ENCODE data around the gene R3HDM1. TPM values are rescaled to one million over a fixed set of nuclear protein-coding genes. Genes with fewer than 3 reads are reported as not detected.

Gene R3HDM1
- polyA plus RNA-seq, 1 donor from 2014 or later = 30.3 TPM

DNA sequence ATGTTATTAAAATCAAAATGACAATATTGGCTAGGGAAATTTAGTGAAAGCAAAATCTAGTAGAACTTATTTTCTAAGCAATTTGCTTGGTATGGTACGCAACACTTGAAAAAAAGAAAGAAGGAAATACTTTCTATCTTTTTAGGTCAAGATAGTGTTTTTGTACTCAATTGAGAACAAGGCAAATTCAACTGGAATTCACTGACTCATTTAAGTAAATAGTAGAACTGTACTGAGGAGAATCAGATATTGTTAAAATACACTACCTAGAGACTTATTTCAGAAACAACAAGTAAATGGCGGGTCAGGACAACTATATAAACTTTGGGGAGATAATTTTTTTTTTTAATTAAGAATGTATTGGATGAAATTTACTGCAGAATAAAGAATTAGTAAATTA is 19.2 kb upstream of the R3HDM1 start:
- TF ChIP-seq EZH2 (IDR thresholded peaks at IDR 0.05; ENCODE audit: borderline replicate concordance, insufficient read depth, low read length, poor library complexity, severe bottlenecking) (no peak), POLR2AphosphoS5 (IDR thresholded peaks at IDR 0.05) (no peak), MXI1 (conservative IDR thresholded peaks at IDR 0.05; ENCODE audit: poor library complexity, severe bottlenecking) (no peak), SMC3 (conservative IDR thresholded peaks at IDR 0.05; ENCODE audit: poor library complexity) (no peak), REST (IDR thresholded peaks at IDR 0.05; ENCODE audit: borderline replicate concordance) (no peak), TAF1 (IDR thresholded peaks at IDR 0.05; ENCODE audit: low read depth) (no peak), EP300 (conservative IDR thresholded peaks at IDR 0.05; ENCODE audit: poor library complexity, severe bottlenecking) (no peak), RAD21 (conservative IDR thresholded peaks at IDR 0.05) (no peak)
- TF ChIP-seq, protein P1, sequence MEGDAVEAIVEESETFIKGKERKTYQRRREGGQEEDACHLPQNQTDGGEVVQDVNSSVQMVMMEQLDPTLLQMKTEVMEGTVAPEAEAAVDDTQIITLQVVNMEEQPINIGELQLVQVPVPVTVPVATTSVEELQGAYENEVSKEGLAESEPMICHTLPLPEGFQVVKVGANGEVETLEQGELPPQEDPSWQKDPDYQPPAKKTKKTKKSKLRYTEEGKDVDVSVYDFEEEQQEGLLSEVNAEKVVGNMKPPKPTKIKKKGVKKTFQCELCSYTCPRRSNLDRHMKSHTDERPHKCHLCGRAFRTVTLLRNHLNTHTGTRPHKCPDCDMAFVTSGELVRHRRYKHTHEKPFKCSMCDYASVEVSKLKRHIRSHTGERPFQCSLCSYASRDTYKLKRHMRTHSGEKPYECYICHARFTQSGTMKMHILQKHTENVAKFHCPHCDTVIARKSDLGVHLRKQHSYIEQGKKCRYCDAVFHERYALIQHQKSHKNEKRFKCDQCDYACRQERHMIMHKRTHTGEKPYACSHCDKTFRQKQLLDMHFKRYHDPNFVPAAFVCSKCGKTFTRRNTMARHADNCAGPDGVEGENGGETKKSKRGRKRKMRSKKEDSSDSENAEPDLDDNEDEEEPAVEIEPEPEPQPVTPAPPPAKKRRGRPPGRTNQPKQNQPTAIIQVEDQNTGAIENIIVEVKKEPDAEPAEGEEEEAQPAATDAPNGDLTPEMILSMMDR (IDR thresholded peaks at IDR 0.05; ENCODE audit: poor library complexity, severe bottlenecking) = no peak

GRCh38 chr2:135525786-135526185 is 5.5 kb upstream of the R3HDM1 start:
- Histone ChIP-seq H3K4me3 (ENCODE audit: low read length) (no peak overlapping the region), H3K27ac (ENCODE audit: low read length) (no peak overlapping the region), H2AFZ (ENCODE audit: low read depth, low read length) (no peak overlapping the region), H3K79me2 (replicated peaks; ENCODE audit: insufficient read depth, low read length) (peaks cover 5% of the 10 kb centered on the region), H3F3A (ENCODE audit: insufficient read depth, low read length, poor library complexity, severe bottlenecking) (no peaks in the 10 kb centered on the region), H3K9ac (ENCODE audit: low read length) (no peak overlapping the region), H3K9me2 (ENCODE audit: insufficient read depth, low read length) (no peaks in the 10 kb centered on the region), H4K20me1 (ENCODE audit: insufficient read depth) (no peaks in the 10 kb centered on the region), H3K27me3 (ENCODE audit: insufficient read depth, low read depth, low read length) (no peaks in the 10 kb centered on the region), H3K4me2 (ENCODE audit: low read length) (no peak overlapping the region), H3K36me3 (ENCODE audit: insufficient read depth, low read length) (no peaks in the 10 kb centered on the region), H3K9me3 (ENCODE audit: low read length) (no peaks in the 10 kb centered on the region)
- TF ChIP-seq SMC3 (conservative IDR thresholded peaks at IDR 0.05; ENCODE audit: poor library complexity) (no peak), EZH2 (IDR thresholded peaks at IDR 0.05; ENCODE audit: borderline replicate concordance, insufficient read depth, low read length, poor library complexity, severe bottlenecking) (no peak), REST (IDR thresholded peaks at IDR 0.05; ENCODE audit: borderline replicate concordance) (no peak), RAD21 (conservative IDR thresholded peaks at IDR 0.05) (no peak), POLR2AphosphoS5 (IDR thresholded peaks at IDR 0.05) (no peak)

More for the DNA sequence above, 19.2 kb upstream of the R3HDM1 start:
- Histone ChIP-seq H3K27ac (ENCODE audit: low read length) (no peak overlapping the region), H4K20me1 (ENCODE audit: insufficient read depth) (no peaks in the 10 kb centered on the region), H3K36me3 (ENCODE audit: insufficient read depth, low read length) (no peaks in the 10 kb centered on the region), H2AFZ (ENCODE audit: low read depth, low read length) (no peak overlapping the region), H3K27me3 (ENCODE audit: insufficient read depth, low read depth, low read length) (no peaks in the 10 kb centered on the region), H3F3A (ENCODE audit: insufficient read depth, low read length, poor library complexity, severe bottlenecking) (no peaks in the 10 kb centered on the region), H3K79me2 (replicated peaks; ENCODE audit: insufficient read depth, low read length) (no peaks in the 10 kb centered on the region), H3K4me2 (ENCODE audit: low read length) (no peak overlapping the region), H3K9me3 (ENCODE audit: low read length) (peaks cover 8% of the 10 kb centered on the region), H3K9ac (ENCODE audit: low read length) (no peak overlapping the region), H3K9me2 (ENCODE audit: insufficient read depth, low read length) (no peaks in the 10 kb centered on the region), H3K4me3 (ENCODE audit: low read length) (no peak overlapping the region)
